Measurements from ENCODE around the gene AQP11. TPM values are rescaled to one million over a fixed set of nuclear protein-coding genes. Genes with fewer than 3 reads are reported as not detected.
"Not testable (repeated sequence)": the region's sequence is repeated elsewhere in the genome, so short reads cannot be mapped to it uniquely, and the experiment has no call there.

AQP11 gene
- total RNA-seq, result 1.8 to 1.9 TPM (median 1.9 TPM) in 3 replicates

GRCh38 chr11:77589521-77590193 is at the start of gene AQP11:
Gene AQP11, plus strand, starts transcription at chr11:77589953. Its CDS starts 40 bp downstream, at chr11:77589993.
- peak; percentile 76 to 85 for DNase-seq (ENCODE audit: low spot score in 2 of 2, unreplicated experiment in 2 of 2)
- peak within 1 kb of the TSS; percentile 86 for H3K4me3 Mint-ChIP-seq
- TF ChIP-seq CTCF (IDR thresholded peaks at IDR 0.05; ENCODE audit: unreplicated experiment), result no peak
- H3K4me1 Mint-ChIP-seq, result peaks cover 15% of the 10 kb centered on the region
- H3K27me3 Mint-ChIP-seq (ENCODE audit: low read depth), result no peaks in the 10 kb centered on the region
- H3K9me3 Mint-ChIP-seq, result no peaks in the 10 kb centered on the region
- H3K36me3 Mint-ChIP-seq, result no peaks in the 10 kb centered on the region
- H3K27ac Mint-ChIP-seq, result peak within 1 kb of the TSS; percentile 92

- Mint-ChIP-seq H3K4me3 (no peak overlapping the region), H3K27me3 (ENCODE audit: low read depth) (no peaks in the 10 kb centered on the region), H3K4me1 (no peaks in the 10 kb centered on the region)
These were observed 47.5 kb upstream of the AQP11 start for GRCh38 chr11:77542296-77542695.

GRCh38 chr11:77547047-77547836 is 42.5 kb upstream of the AQP11 start:
- Mint-ChIP-seq H3K27ac (no peak overlapping the region), H3K36me3 (no peaks in the 10 kb centered on the region), H3K4me1 (peaks cover 6% of the 10 kb centered on the region), H3K9me3 (no peaks in the 10 kb centered on the region), H3K27me3 (ENCODE audit: low read depth) (no peaks in the 10 kb centered on the region), H3K4me3 (no peak overlapping the region)
- TF ChIP-seq CTCF (IDR thresholded peaks at IDR 0.05; ENCODE audit: unreplicated experiment), result no peak
- DNase-seq (ENCODE audit: low spot score in 2 of 2, unreplicated experiment in 2 of 2), result no peak

More at GRCh38 chr11:77542296-77542695, 47.5 kb upstream of the AQP11 start:
- no peak for TF ChIP-seq CTCF (IDR thresholded peaks at IDR 0.05; ENCODE audit: unreplicated experiment)
- H3K36me3 Mint-ChIP-seq, result peaks cover 2% of the 10 kb centered on the region
- peaks cover 4% of the 10 kb centered on the region for H3K9me3 Mint-ChIP-seq
- H3K27ac Mint-ChIP-seq, result no peak overlapping the region
- DNase-seq (ENCODE audit: low spot score in 2 of 2, unreplicated experiment in 2 of 2), result no peak

- Mint-ChIP-seq H3K27ac (peak overlapping the region; percentile 8), H3K4me3 (no peak overlapping the region), H3K36me3 (no peaks in the 10 kb centered on the region), H3K4me1 (peaks cover 6% of the 10 kb centered on the region), H3K27me3 (ENCODE audit: low read depth) (no peaks in the 10 kb centered on the region), H3K9me3 (no peaks in the 10 kb centered on the region)
- TF ChIP-seq CTCF (IDR thresholded peaks at IDR 0.05; ENCODE audit: unreplicated experiment), result peak; percentile 58
- DNase-seq (ENCODE audit: low spot score in 2 of 2, unreplicated experiment in 2 of 2), result no peak
These were observed 41.7 kb upstream of the AQP11 start for GRCh38 chr11:77547863-77548551.

- H3K9me3 Mint-ChIP-seq, result no peaks in the 10 kb centered on the region
- no peaks in the 10 kb centered on the region for H3K36me3 Mint-ChIP-seq
- peaks cover 6% of the 10 kb centered on the region for H3K4me1 Mint-ChIP-seq
- DNase-seq (ENCODE audit: low spot score in 2 of 2, unreplicated experiment in 2 of 2), result no peak
- no peak overlapping the region for H3K27ac Mint-ChIP-seq
- H3K27me3 Mint-ChIP-seq (ENCODE audit: low read depth), result no peaks in the 10 kb centered on the region
- no peak overlapping the region for H3K4me3 Mint-ChIP-seq
- peak; percentile 3 for TF ChIP-seq CTCF (IDR thresholded peaks at IDR 0.05; ENCODE audit: unreplicated experiment)
These were observed 41.0 kb upstream of the AQP11 start for GRCh38 chr11:77548552-77549445.

- H3K36me3 Mint-ChIP-seq; H3K27ac Mint-ChIP-seq; H3K27me3 Mint-ChIP-seq (ENCODE audit: low read depth); H3K4me3 Mint-ChIP-seq; H3K9me3 Mint-ChIP-seq; H3K4me1 Mint-ChIP-seq; DNase-seq (ENCODE audit: low spot score in 2 of 2, unreplicated experiment in 2 of 2): not testable (repeated sequence)
These were observed 38.3 kb upstream of the AQP11 start for GRCh38 chr11:77551426-77551825.

Measured in mesothelial cell of epicardium (in vitro differentiated cells).